Right lobe of liver (tissue), 6 donors: ENCODE data around the gene TUFM. TPM values are rescaled to one million over a fixed set of nuclear protein-coding genes. Genes with fewer than 3 reads are reported as not detected.

ENCODE experiments used
- ATAC-seq, 4 donors: fragments of 200-7000 bp; cut with Tn5 transposase; one replicate each; pipeline ENCODE4 v1.9.1; 2020; ENCODE audit warnings: mild to moderate bottlenecking in 4 of 4, moderate library complexity in 4 of 4
- DNase-seq, 3 donors: peaks; one replicate each; pipeline ENCODE4 v3.0.0-alpha.2; 2020
- H3K27ac ChIP-seq, 3 donors: fragments of 200-600 bp; one replicate each; pipeline ENCODE4 v1.8.0; 2022
- H3K27me3 ChIP-seq, 2 donors: fragments of 200-600 bp; one replicate each; pipeline ENCODE4 v1.8.0; 2022
- H3K36me3 ChIP-seq, 4 donors: fragments of 200-600 bp; sonication (generic) in 1 of 4; one replicate each; pipeline versions ENCODE4 v1.5.1 to v1.8.0; 2017 to 2022; ENCODE audit warnings: control low read depth in 1 of 4
- H3K4me1 ChIP-seq, 4 donors: fragments of 200-600 bp; sonication (generic) in 1 of 4; one replicate each; pipeline versions ENCODE4 v1.5.1 to v1.8.0; 2017 to 2022; ENCODE audit warnings: control low read depth in 1 of 4
- H3K4me3 ChIP-seq, 3 donors: fragments of 200-600 bp; one replicate each; pipeline ENCODE4 v1.8.0; 2022
- H3K9me3 ChIP-seq, 4 donors: fragments of 200-600 bp; sonication (generic) in 1 of 4; one replicate each; pipeline versions ENCODE4 v1.5.1 to v1.8.0; 2017 to 2022; ENCODE audit warnings: control low read depth in 1 of 4
- POLR2A ChIP-seq: fragments of 450-650 bp; IDR thresholded peaks from one replicate; pipeline ENCODE4 v1.6.1; 2017; ENCODE audit warnings: antibody characterized with exemption, mild to moderate bottlenecking
- WGBS: methylation state at CpG from one replicate; pipeline ENCODE4 v1.1.6; 2018; ENCODE audit warnings: low coverage, low lambda C conversion rate; ENCODE audit not compliant: insufficient coverage; ENCODE audit errors: missing lambda C conversion rate; 5-methylcytosine and 5-hydroxymethylcytosine counted together
- intact Hi-C, 2 donors: fragments of 100-400 bp; cut with DNase I; formaldehyde crosslinking; loops; one replicate each; pipeline versions ENCODE4 v1.11.2 to v1.14.1; 2022
- total RNA-seq, 6 experiments: library from RNA; depleted of rRNA in 2 of 6; stranded (reverse); fragments of >200 nt in 2 of 6; fragmentation: NEBNext Ultra II Directional in 3 of 6; extraction: Animal tissue kit (Norgen Biotek cat#: 25700) in 3 of 6; gene quantifications; one replicate each; pipeline versions ENCODE4 v1.1.0 to v1.2.4, GENCODE V29; 2016 to 2023
- TF ChIP-seq, protein P1 (sequence below), 4 donors: fragments of 200-600 bp in 3 of 4; fragments of 450-650 bp in 1 of 4; IDR thresholded peaks; one replicate each; pipeline versions ENCODE4 v1.5.1 to v1.8.0; 2016 to 2022; ENCODE audit warnings: antibody characterized with exemption in 4 of 4, mild to moderate bottlenecking in 2 of 4
- donor health status: DM: no; HTN: yes; CAD: no.
- donor health status: DM: no; HTN: no; CAD: no.
- donor health status: DM: no; HTN: no; CAD: no.
- donor health status: DM: no; HTN: yes; CAD: no.
- donor health status: DM: no; HTN: yes; CAD: no.

TUFM gene
- total RNA-seq, 6 experiments from 2014 or later, result 103 to 169 (median 141) TPM

DNA sequence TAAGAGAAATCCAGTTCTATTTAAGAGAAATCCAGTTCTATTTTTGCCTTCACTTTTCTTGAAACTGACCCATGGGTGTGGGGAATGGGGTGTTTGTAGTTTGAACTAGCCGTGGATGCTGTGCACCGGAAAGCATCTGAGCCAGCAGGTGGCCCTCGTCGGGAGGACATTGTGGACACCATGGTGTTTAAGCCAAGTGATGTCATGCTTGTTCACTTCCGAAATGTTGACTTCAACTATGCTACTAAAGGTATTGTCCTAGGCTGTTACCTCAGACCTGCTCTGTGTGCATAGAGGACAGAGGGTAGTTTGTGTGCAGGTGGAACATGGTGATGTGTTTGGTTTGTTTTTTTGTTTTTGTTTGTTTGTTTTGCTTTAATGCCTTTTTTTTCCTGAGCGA, 20.0 kb downstream of the TUFM start:
- Histone ChIP-seq H3K9me3 (no peaks in the 10 kb centered on the region), H3K27me3 (no peaks in the 10 kb centered on the region), H3K36me3 (peaks cover 6 to 62% (median 39%) of the 10 kb centered on the region in 4 donors), H3K27ac (no peak overlapping the region), H3K4me3 (no peak overlapping the region), H3K4me1 (peaks cover 0 to 27% (median 6%) of the 10 kb centered on the region in 4 donors)
- no peak for DNase-seq
- TF ChIP-seq, protein P1, sequence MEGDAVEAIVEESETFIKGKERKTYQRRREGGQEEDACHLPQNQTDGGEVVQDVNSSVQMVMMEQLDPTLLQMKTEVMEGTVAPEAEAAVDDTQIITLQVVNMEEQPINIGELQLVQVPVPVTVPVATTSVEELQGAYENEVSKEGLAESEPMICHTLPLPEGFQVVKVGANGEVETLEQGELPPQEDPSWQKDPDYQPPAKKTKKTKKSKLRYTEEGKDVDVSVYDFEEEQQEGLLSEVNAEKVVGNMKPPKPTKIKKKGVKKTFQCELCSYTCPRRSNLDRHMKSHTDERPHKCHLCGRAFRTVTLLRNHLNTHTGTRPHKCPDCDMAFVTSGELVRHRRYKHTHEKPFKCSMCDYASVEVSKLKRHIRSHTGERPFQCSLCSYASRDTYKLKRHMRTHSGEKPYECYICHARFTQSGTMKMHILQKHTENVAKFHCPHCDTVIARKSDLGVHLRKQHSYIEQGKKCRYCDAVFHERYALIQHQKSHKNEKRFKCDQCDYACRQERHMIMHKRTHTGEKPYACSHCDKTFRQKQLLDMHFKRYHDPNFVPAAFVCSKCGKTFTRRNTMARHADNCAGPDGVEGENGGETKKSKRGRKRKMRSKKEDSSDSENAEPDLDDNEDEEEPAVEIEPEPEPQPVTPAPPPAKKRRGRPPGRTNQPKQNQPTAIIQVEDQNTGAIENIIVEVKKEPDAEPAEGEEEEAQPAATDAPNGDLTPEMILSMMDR (IDR thresholded peaks at IDR 0.05), result no peak
- no peak for TF ChIP-seq POLR2A
- ATAC-seq, result no peak
- 40% methylated on average over 6 of the region's 6 CpGs for WGBS
- intact Hi-C loops, result no loop called here

DNA sequence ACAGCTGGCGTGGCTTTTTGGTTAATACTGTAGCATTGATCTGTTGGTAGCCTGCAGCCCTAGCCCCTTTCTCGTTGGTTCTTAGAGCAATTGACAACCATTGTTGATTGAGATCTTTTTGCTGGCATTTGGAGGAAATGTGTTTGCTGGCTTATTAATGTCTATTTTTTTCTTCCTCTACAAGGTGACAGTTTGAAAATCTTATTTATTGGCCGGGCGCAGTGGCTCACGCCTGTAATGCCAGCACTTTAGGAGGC, 21.5 kb downstream of the TUFM start:
- TF ChIP-seq POLR2A, result no peak
- TF ChIP-seq, protein P1 (IDR thresholded peaks at IDR 0.05), result no peak
- no peaks in the 10 kb centered on the region for H3K9me3 ChIP-seq
- intact Hi-C loops, result no loop called here
- peaks cover 0 to 42% (median 12%) of the 10 kb centered on the region in 4 donors for H3K4me1 ChIP-seq
- H3K4me3 ChIP-seq, result peak overlapping the region; percentile 97 to 99 (median 99)
- ATAC-seq (no peak), DNase-seq (no peak)
- H3K27me3 ChIP-seq, result no peaks in the 10 kb centered on the region
- peaks cover 4 to 47% (median 26%) of the 10 kb centered on the region in 4 donors for H3K36me3 ChIP-seq
- WGBS, result 27% methylated on average over 4 of the region's 5 CpGs
- H3K27ac ChIP-seq, result peak overlapping the region; percentile 88 to 99 (median 94)

DNA sequence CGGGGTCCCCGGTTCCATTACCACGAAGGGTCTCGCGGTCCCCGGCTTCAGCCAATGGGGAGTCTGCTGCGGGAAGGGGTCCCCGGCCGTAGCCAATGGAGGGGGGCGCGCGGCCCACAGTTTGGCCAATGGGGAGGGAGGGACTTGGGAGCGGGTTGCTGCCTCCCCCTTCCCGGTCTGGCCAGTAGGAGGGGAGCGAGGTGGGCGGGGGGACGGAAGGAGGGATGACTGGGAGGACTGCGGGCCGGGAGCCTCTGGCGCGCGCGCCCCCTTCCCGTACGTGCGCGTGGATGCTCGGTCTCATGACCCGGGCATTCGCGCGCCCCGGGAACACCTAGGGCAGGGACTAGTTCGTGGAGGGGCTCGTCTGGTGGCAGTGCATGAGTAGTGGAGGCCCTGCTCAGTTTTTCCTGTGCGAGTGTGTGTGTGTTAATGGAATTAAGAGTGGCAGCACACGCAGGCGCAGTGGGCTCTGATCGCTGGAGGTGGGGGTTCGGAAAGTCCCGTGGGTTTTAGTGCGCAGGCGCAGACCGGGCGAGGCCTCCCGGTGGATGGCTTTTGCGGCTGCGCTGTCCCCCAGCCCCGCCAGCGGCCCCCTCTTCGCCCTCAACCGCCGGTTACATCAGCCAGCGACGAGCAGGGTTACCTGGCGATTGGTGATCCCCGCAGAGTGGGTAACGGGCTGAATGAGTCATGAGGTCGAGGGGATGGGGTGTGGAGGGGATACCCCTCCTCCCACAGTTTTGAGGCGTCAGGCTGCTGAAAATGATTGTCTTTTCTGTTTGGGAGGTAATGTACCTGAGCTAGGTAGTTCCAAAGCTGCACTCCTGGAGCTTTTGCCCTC, 22.1 kb downstream of the TUFM start:
- ATAC-seq (peak; percentile 87 to 95 (median 88)), DNase-seq (peak; percentile 98)
- Histone ChIP-seq H3K27ac (peak overlapping the region; percentile 88 to 99 (median 94)), H3K9me3 (no peaks in the 10 kb centered on the region), H3K4me1 (peaks cover 0 to 43% (median 12%) of the 10 kb centered on the region in 4 donors), H3K27me3 (no peaks in the 10 kb centered on the region), H3K36me3 (peaks cover 4 to 42% (median 22%) of the 10 kb centered on the region in 4 donors), H3K4me3 (peak overlapping the region; percentile 97 to 99 (median 99))
- peak; percentile 81 for TF ChIP-seq POLR2A
- TF ChIP-seq, protein P1 (IDR thresholded peaks at IDR 0.05), result peak in 3 of 4 donors; percentile 21 to 38 (median 32)
- intact Hi-C loops, result no loop called here
- WGBS, result 0% methylated on average over 38 of the region's 60 CpGs

DNA sequence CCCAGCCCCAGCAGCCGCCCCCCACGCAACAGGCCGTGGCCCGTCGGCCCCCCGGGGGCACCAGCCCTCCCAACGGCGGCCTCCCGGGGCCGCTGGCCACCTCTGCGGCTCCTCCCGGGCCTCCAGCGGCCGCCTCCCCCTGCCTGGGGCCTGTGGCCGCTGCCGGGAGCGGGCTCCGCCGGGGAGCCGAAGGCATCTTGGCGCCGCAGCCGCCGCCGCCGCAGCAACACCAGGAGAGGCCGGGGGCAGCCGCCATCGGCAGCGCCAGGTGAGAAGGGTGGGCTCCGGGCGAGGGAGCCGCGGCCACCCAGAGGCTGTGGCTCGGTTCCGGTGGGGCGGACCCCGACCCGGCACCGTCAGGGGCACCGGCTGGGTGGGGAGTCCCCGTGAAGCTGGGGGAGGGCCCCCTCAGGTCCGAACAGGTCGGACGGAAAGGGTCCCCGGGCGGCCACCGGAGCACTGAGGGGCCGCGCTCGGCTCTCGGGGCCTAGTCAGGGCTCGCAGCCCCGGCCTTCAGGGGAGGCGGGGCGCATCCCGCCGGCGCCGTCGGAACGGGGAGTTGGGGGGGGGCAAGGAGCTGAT, 22.8 kb downstream of the TUFM start:
- Histone ChIP-seq H3K4me3 (peak overlapping the region; percentile 97 to 99 (median 99)), H3K27me3 (no peaks in the 10 kb centered on the region), H3K27ac (peak overlapping the region; percentile 88 to 99 (median 94)), H3K9me3 (no peaks in the 10 kb centered on the region), H3K36me3 (peaks cover 4 to 35% (median 19%) of the 10 kb centered on the region in 4 donors), H3K4me1 (peaks cover 0 to 43% (median 12%) of the 10 kb centered on the region in 4 donors)
- ATAC-seq (peak in 1 of 4 donors; percentile 48), DNase-seq (no peak)
- intact Hi-C loops, result no loop called here
- WGBS, result 0% methylated on average over 16 of the region's 62 CpGs
- TF ChIP-seq, protein P1 (IDR thresholded peaks at IDR 0.05), result no peak
- no peak for TF ChIP-seq POLR2A
